Mesenchymal stem cell (in vitro differentiated cells and primary cell): ENCODE data around the gene TXNDC11.

Source experiments
- DNase-seq: peaks from one replicate; pipeline ENCODE4 v3.0.0-alpha.2; 2013
- H2AFZ ChIP-seq: one replicate; pipeline ENCODE4 v1.6.1; 2013; ENCODE audit warnings: low read depth, mild to moderate bottlenecking, control low read depth, inconsistent platforms, low read length, moderate library complexity
- H2AK5ac ChIP-seq: 2 replicates; pipeline ENCODE4 v1.6.1; 2013; ENCODE audit warnings: low read length, moderate library complexity, mild to moderate bottlenecking, inconsistent platforms; ENCODE audit not compliant: severe bottlenecking
- H2BK120ac ChIP-seq: one replicate; pipeline ENCODE4 v1.6.1; 2013; ENCODE audit warnings: low read depth, mild to moderate bottlenecking, inconsistent platforms, low read length, moderate library complexity
- H2BK12ac ChIP-seq, 2 experiments: one replicate each; pipeline ENCODE4 v1.6.1; 2013; ENCODE audit warnings: inconsistent platforms in 2 of 2, low read length in 2 of 2, mild to moderate bottlenecking in 2 of 2, moderate library complexity in 2 of 2, control low read depth in 1 of 2
- H2BK15ac ChIP-seq: one replicate; pipeline ENCODE4 v1.6.1; 2013; ENCODE audit warnings: mild to moderate bottlenecking, low read depth, inconsistent platforms; ENCODE audit not compliant: poor library complexity, severe bottlenecking
- H2BK5ac ChIP-seq: 2 replicates; pipeline ENCODE4 v1.6.1; 2013; ENCODE audit warnings: low read depth, mild to moderate bottlenecking, low read length, control low read depth, inconsistent platforms; ENCODE audit not compliant: poor library complexity, severe bottlenecking
- H3K14ac ChIP-seq, 2 experiments: one replicate each; pipeline ENCODE4 v1.6.1; 2013; ENCODE audit warnings: inconsistent platforms in 2 of 2, low read length in 2 of 2, control low read depth in 1 of 2, mild to moderate bottlenecking in 1 of 2, moderate library complexity in 1 of 2
- H3K18ac ChIP-seq, 2 experiments: one replicate each; pipeline ENCODE4 v1.6.1; 2013; ENCODE audit warnings: inconsistent platforms in 2 of 2, low read length in 2 of 2, control low read depth in 1 of 2, low read depth in 1 of 2, mild to moderate bottlenecking in 1 of 2
- H3K23ac ChIP-seq, 2 experiments: one replicate each; pipeline ENCODE4 v1.6.1; 2013; ENCODE audit warnings: inconsistent platforms in 2 of 2, low read length in 2 of 2, mild to moderate bottlenecking in 2 of 2, moderate library complexity in 2 of 2, control low read depth in 1 of 2
- H3K27ac ChIP-seq: 2 replicates; pipeline ENCODE4 v1.5.1; 2013; ENCODE audit warnings: mild to moderate bottlenecking, moderate library complexity, low read length, control low read depth, inconsistent platforms; ENCODE audit not compliant: poor library complexity, severe bottlenecking
- H3K27me3 ChIP-seq, 2 experiments: 2 replicates each; pipeline versions ENCODE4 v1.6.1 to v1.7.0; 2013; ENCODE audit warnings: low read length in 2 of 2, mild to moderate bottlenecking in 2 of 2, moderate library complexity in 2 of 2, control low read depth in 1 of 2, inconsistent platforms in 1 of 2; ENCODE audit not compliant: control insufficient read depth in 1 of 2, insufficient read depth in 1 of 2
- H3K36me3 ChIP-seq, 2 experiments: 2 replicates each; pipeline versions ENCODE4 v1.6.1 to v1.7.0; 2013; ENCODE audit warnings: low read length in 2 of 2, control low read depth in 1 of 2, inconsistent platforms in 1 of 2, low read depth in 1 of 2, mild to moderate bottlenecking in 1 of 2; ENCODE audit not compliant: insufficient read depth in 2 of 2, control insufficient read depth in 1 of 2
- H3K4ac ChIP-seq, 2 experiments: one replicate each; pipeline ENCODE4 v1.6.1; 2013; ENCODE audit warnings: inconsistent platforms in 2 of 2, low read length in 2 of 2, mild to moderate bottlenecking in 2 of 2, moderate library complexity in 2 of 2, control low read depth in 1 of 2, low read depth in 1 of 2
- H3K4me1 ChIP-seq: 2 replicates; pipeline ENCODE4 v1.6.1; 2013; ENCODE audit warnings: low read depth, low read length, control low read depth; ENCODE audit not compliant: control insufficient read depth, insufficient read depth
- H3K4me2 ChIP-seq: 2 replicates; pipeline ENCODE4 v1.6.1; 2013; ENCODE audit warnings: low read length, mild to moderate bottlenecking, inconsistent platforms; ENCODE audit not compliant: poor library complexity, severe bottlenecking
- H3K4me3 ChIP-seq, 2 experiments: 2 replicates each; pipeline versions ENCODE4 v1.5.1 to v1.7.0; 2013; ENCODE audit warnings: low read length in 2 of 2, mild to moderate bottlenecking in 2 of 2, control low read depth in 1 of 2, low read depth in 1 of 2; ENCODE audit not compliant: insufficient read depth in 1 of 2
- H3K79me1 ChIP-seq: replicated peaks from 2 replicates; pipeline ENCODE4 v1.6.1; 2013; ENCODE audit warnings: mild to moderate bottlenecking, control low read depth, low read length, inconsistent platforms; ENCODE audit not compliant: poor library complexity, severe bottlenecking
- H3K9ac ChIP-seq: 2 replicates; pipeline ENCODE4 v1.7.0; 2013; ENCODE audit warnings: mild to moderate bottlenecking, low read length, moderate library complexity
- H3K9me3 ChIP-seq: 2 replicates; pipeline ENCODE4 v1.7.0; 2013; ENCODE audit warnings: mild to moderate bottlenecking, low read length; ENCODE audit not compliant: control insufficient read depth
- H4K8ac ChIP-seq: one replicate; pipeline ENCODE4 v1.6.1; 2013; ENCODE audit warnings: inconsistent platforms, mild to moderate bottlenecking, low read length, moderate library complexity
- H4K91ac ChIP-seq: one replicate; pipeline ENCODE4 v1.6.1; 2013; ENCODE audit warnings: mild to moderate bottlenecking, low read length, inconsistent platforms
- WGBS: methylation state at CpG from one replicate; pipeline ENCODE4 v1.1.7; 2013; ENCODE audit warnings: mixed read lengths; 5-methylcytosine and 5-hydroxymethylcytosine counted together

TXNDC11 gene

DNA sequence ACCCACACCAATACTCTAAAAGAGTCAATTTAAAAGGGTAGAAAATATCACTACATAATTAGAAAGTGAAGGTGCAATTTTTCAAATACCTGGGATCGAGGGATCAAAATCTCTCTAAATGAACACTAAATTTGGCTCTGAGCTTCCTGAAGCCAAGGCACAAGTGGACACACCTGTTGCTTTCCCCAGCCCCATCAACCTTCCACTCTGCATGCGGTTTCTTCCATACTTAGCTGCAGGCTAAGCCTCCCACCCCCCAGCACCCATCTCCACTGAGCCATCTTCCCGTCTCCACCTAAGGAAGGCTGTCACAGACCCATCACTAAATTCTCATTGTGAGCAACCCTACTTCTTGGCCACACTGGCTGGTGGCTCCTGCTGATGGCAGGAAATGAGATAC, 30.5 kb downstream of the TXNDC11 start:
- Histone ChIP-seq H3K4me3 (no peak overlapping the region), H2BK12ac (no peak overlapping the region), H3K4me1 (peaks cover 6% of the 10 kb centered on the region), H4K91ac (no peak overlapping the region), H4K8ac (no peak overlapping the region), H2BK120ac (no peak overlapping the region), H3K27ac (no peak overlapping the region), H3K9ac (no peak overlapping the region), H2BK15ac (no peak overlapping the region), H3K4ac (no peak overlapping the region), H3K36me3 (peaks cover 11 to 52% of the 10 kb centered on the region in 2 experiments), H2AK5ac (no peak overlapping the region), H3K14ac (no peak overlapping the region), H3K4me2 (no peak overlapping the region), H3K18ac (no peak overlapping the region), H2AFZ (no peak overlapping the region), H3K23ac (no peak overlapping the region), H3K9me3 (no peaks in the 10 kb centered on the region), H3K79me1 (peaks cover 16% of the 10 kb centered on the region), H3K27me3 (no peaks in the 10 kb centered on the region), H2BK5ac (no peak overlapping the region)
- WGBS, result 98% methylated on average over 3 of the region's 3 CpGs
- DNase-seq, result no peak

DNA sequence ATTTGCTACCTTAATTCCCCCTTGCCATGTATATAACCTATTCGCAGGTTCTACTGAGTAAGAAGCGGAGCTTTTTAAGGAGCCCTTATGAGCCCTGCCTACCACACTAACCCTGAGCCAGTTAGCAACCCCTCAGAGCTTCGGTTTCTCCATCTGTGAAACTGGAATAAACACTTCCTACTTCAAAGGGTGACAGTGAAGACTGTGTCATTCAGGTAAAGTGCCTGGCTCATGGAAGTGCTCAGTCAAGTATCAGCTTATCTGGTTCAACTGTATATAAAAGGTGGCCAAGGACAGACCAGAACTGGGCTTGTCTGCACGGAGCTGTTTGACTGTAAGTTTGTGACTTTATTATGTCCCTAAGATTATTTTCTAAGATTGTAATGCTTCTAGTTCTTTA, 31.0 kb downstream of the TXNDC11 start:
- H2AK5ac ChIP-seq, result no peak overlapping the region
- no peak overlapping the region for H3K4ac ChIP-seq
- H3K36me3 ChIP-seq, result peaks cover 11 to 52% of the 10 kb centered on the region in 2 experiments
- no peaks in the 10 kb centered on the region for H3K27me3 ChIP-seq
- peaks cover 16% of the 10 kb centered on the region for H3K79me1 ChIP-seq
- no peak overlapping the region for H3K4me2 ChIP-seq
- H3K23ac ChIP-seq, result no peak overlapping the region
- 98% methylated on average over 2 of the region's 4 CpGs for WGBS
- no peak overlapping the region for H2BK15ac ChIP-seq
- H3K27ac ChIP-seq, result no peak overlapping the region
- no peak overlapping the region for H2AFZ ChIP-seq
- H2BK5ac ChIP-seq, result no peak overlapping the region
- H4K8ac ChIP-seq, result no peak overlapping the region
- DNase-seq, result no peak
- no peak overlapping the region for H3K14ac ChIP-seq
- H3K18ac ChIP-seq, result no peak overlapping the region
- no peak overlapping the region for H3K4me3 ChIP-seq
- H2BK120ac ChIP-seq, result no peak overlapping the region
- no peak overlapping the region for H2BK12ac ChIP-seq
- no peak overlapping the region for H3K9ac ChIP-seq
- no peak overlapping the region for H4K91ac ChIP-seq
- peaks cover 5% of the 10 kb centered on the region for H3K4me1 ChIP-seq
- H3K9me3 ChIP-seq, result no peaks in the 10 kb centered on the region

DNA sequence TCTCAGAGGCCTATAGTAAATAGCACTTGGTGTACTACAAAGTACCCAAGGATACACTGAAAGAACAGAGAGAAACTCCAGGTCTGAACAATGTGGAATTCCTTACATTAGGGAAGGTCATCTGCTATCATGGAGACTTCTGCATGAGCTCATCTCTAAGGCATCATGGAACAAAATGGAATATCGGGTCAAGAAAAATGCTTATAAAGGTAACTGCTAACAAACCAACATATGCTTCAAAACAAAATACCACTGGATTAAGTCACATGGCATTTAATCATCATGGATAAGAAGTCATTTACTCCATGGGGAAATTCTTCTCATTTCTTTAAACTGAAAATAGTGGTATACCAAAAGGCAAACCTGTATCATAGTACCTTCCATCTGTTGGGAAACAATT, 34.2 kb downstream of the TXNDC11 start:
- Histone ChIP-seq H3K4me3 (no peak overlapping the region), H3K79me1 (peaks cover 11% of the 10 kb centered on the region), H2AFZ (no peak overlapping the region), H3K14ac (no peak overlapping the region), H3K9me3 (no peaks in the 10 kb centered on the region), H3K4me2 (no peak overlapping the region), H2AK5ac (no peak overlapping the region), H3K23ac (no peak overlapping the region), H2BK12ac (no peak overlapping the region), H2BK15ac (no peak overlapping the region), H3K27me3 (no peaks in the 10 kb centered on the region), H3K9ac (peak overlapping the region; percentile 15), H3K36me3 (peaks cover 11 to 36% of the 10 kb centered on the region in 2 experiments), H4K91ac (no peak overlapping the region), H3K27ac (peak overlapping the region; percentile 19), H2BK120ac (no peak overlapping the region), H3K18ac (no peak overlapping the region), H3K4ac (no peak overlapping the region), H3K4me1 (peaks cover 5% of the 10 kb centered on the region), H2BK5ac (no peak overlapping the region), H4K8ac (no peak overlapping the region)
- no peak for DNase-seq
- 100% methylated on average over 1 of the region's 1 CpG for WGBS

DNA sequence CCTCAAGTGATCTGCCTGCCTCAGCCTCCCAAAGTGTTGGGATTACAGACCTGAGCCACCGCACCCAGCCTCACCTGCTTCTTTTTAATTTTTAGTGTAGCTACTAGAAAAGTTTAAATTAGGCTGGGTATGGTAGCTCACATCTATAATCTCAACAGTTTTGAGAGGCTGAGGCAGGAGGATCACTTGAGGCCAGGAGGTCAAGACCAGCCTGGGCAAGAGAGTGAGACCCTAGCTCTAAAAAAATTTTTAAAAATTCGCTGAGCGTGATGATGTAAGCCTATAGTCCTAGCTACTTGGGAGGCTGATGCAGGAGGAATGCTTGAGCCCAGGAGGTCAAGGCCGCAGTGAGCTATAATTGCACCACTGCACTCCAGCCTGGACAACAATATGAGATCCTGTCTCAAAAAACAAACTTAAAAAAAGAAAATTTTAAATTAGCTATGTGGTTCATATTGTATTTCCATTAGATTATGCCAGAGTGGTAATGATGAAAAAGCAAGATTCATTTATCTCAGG, 34.9 kb downstream of the TXNDC11 start:
- Histone ChIP-seq H3K4ac (no peak overlapping the region), H2BK120ac (no peak overlapping the region), H2BK12ac (no peak overlapping the region), H3K27me3 (no peaks in the 10 kb centered on the region), H3K14ac (no peak overlapping the region), H4K91ac (no peak overlapping the region), H3K4me3 (no peak overlapping the region), H4K8ac (no peak overlapping the region), H3K79me1 (peaks cover 11% of the 10 kb centered on the region), H2AK5ac (no peak overlapping the region), H3K36me3 (peaks cover 11 to 40% of the 10 kb centered on the region in 2 experiments), H3K9ac (no peak overlapping the region), H2AFZ (no peak overlapping the region), H3K18ac (no peak overlapping the region), H3K23ac (no peak overlapping the region), H3K9me3 (no peaks in the 10 kb centered on the region), H3K4me2 (no peak overlapping the region), H3K4me1 (peaks cover 5% of the 10 kb centered on the region), H3K27ac (no peak overlapping the region), H2BK15ac (no peak overlapping the region), H2BK5ac (no peak overlapping the region)
- 93% methylated on average over 2 of the region's 4 CpGs for WGBS
- DNase-seq, result no peak
